ENCODE measurements around the gene CST3. TPM values are rescaled to one million over a fixed set of nuclear protein-coding genes. Genes with fewer than 3 reads are reported as not detected.

Gene CST3
- polyA plus RNA-seq, 2 of the 4 experiments (the other 2 are of a cell fraction) = 136 to 238 TPM

GRCh38 chr20:23584434-23585199, 53.1 kb downstream of the CST3 start:
- Histone ChIP-seq H3K4me2 (no peak overlapping the region), H3K4me3 (no peak overlapping the region), H3K4me1 (peaks cover 4% of the 10 kb centered on the region; the same call in 2 of the 3 replicates), H3K27ac (no peak overlapping the region), H3K9me3 (peaks cover 6% of the 10 kb centered on the region; the same call in 1 of the 3 replicates)
- no peak for DNase-seq (ENCODE audit: low read depth in 1 of 2, low spot score in 1 of 2)
- POLR2A ChIA-PET = no interaction called here
- WGBS (ENCODE audit: missing lambda C conversion rate) = 17% methylated on average over 5 of the region's 5 CpGs
- FAIRE-seq = no peak
- TF ChIP-seq FOSL2 (IDR thresholded peaks at IDR 0.05) (no peak), FOSL2 (CRISPR knock-in tag; IDR thresholded peaks at IDR 0.05) (no peak)
- ATAC-seq = no peak; a peak in 1 of 6 replicates
- CTCF ChIA-PET = no interaction called here

Other genes starting within 250 kb of the CST3 start
- gene NAPB, start 216.5 kb downstream of the CST3 start, polyA plus RNA-seq (2011; rRNA removed) = 8.2 and 12.7 TPM in 2 replicates
- gene NAPB, start 216.5 kb downstream of the CST3 start, polyA plus RNA-seq (2017; fragmentation: RNase III; extraction: RNeasy Plus Mini Kit Qiagen cat#74134 plus additional on column Dnase treatment) = 5.7 to 6.6 TPM (median 6.2 TPM) in 3 replicates
- gene CSTL1, start 198.3 kb downstream of the CST3 start, polyA plus RNA-seq (2011; rRNA removed) = not detected in 2 replicates
- gene CSTL1, start 198.3 kb downstream of the CST3 start, polyA plus RNA-seq (2017; fragmentation: RNase III; extraction: RNeasy Plus Mini Kit Qiagen cat#74134 plus additional on column Dnase treatment) = not detected in 3 replicates
- gene CST11, start 185.1 kb downstream of the CST3 start, polyA plus RNA-seq (2011; rRNA removed) = not detected in 2 replicates
- gene CST11, start 185.1 kb downstream of the CST3 start, polyA plus RNA-seq (2017; fragmentation: RNase III; extraction: RNeasy Plus Mini Kit Qiagen cat#74134 plus additional on column Dnase treatment) = not detected in 3 replicates
- not detected in 2 replicates for gene CST8, start 146.8 kb downstream of the CST3 start, polyA plus RNA-seq (2011; rRNA removed)
- not detected in 3 replicates for gene CST8, start 146.8 kb downstream of the CST3 start, polyA plus RNA-seq (2017; fragmentation: RNase III; extraction: RNeasy Plus Mini Kit Qiagen cat#74134 plus additional on column Dnase treatment)
- not detected in 2 replicates for gene CST9L, start 69.5 kb downstream of the CST3 start, polyA plus RNA-seq (2011; rRNA removed)
- not detected in 3 replicates for gene CST9L, start 69.5 kb downstream of the CST3 start, polyA plus RNA-seq (2017; fragmentation: RNase III; extraction: RNeasy Plus Mini Kit Qiagen cat#74134 plus additional on column Dnase treatment)
- gene CST9, start 32.0 kb downstream of the CST3 start, polyA plus RNA-seq (2011; rRNA removed) = not detected in 2 replicates
- not detected in 3 replicates for gene CST9, start 32.0 kb downstream of the CST3 start, polyA plus RNA-seq (2017; fragmentation: RNase III; extraction: RNeasy Plus Mini Kit Qiagen cat#74134 plus additional on column Dnase treatment)
- gene CST4, start 51.1 kb upstream of the CST3 start, polyA plus RNA-seq (2011; rRNA removed) = not detected in 2 replicates
- gene CST4, start 51.1 kb upstream of the CST3 start, polyA plus RNA-seq (2017; fragmentation: RNase III; extraction: RNeasy Plus Mini Kit Qiagen cat#74134 plus additional on column Dnase treatment) = not detected in 3 replicates
- gene CST1, start 113.0 kb upstream of the CST3 start, polyA plus RNA-seq (2011; rRNA removed) = 2.1 TPM in 2 replicates
- 0.28 to 0.63 TPM (median 0.44 TPM) in 3 replicates for gene CST1, start 113.0 kb upstream of the CST3 start, polyA plus RNA-seq (2017; fragmentation: RNase III; extraction: RNeasy Plus Mini Kit Qiagen cat#74134 plus additional on column Dnase treatment)
- not detected in 2 replicates for gene CST2, start 188.8 kb upstream of the CST3 start, polyA plus RNA-seq (2011; rRNA removed)
- gene CST2, start 188.8 kb upstream of the CST3 start, polyA plus RNA-seq (2017; fragmentation: RNase III; extraction: RNeasy Plus Mini Kit Qiagen cat#74134 plus additional on column Dnase treatment) = 0.13 TPM in 1 of 3 replicates, not detected in the others
- not detected in 2 replicates for gene CST5, start 241.8 kb upstream of the CST3 start, polyA plus RNA-seq (2011; rRNA removed)
- not detected in 3 replicates for gene CST5, start 241.8 kb upstream of the CST3 start, polyA plus RNA-seq (2017; fragmentation: RNase III; extraction: RNeasy Plus Mini Kit Qiagen cat#74134 plus additional on column Dnase treatment)